Measurements from ENCODE around the gene ZNF254. TPM values are rescaled to one million over a fixed set of nuclear protein-coding genes. Genes with fewer than 3 reads are reported as not detected.

Gene ZNF254
- total RNA-seq, 4 donors from 2014 or later, result 7.8 to 37.1 (median 14.8) TPM

DNA sequence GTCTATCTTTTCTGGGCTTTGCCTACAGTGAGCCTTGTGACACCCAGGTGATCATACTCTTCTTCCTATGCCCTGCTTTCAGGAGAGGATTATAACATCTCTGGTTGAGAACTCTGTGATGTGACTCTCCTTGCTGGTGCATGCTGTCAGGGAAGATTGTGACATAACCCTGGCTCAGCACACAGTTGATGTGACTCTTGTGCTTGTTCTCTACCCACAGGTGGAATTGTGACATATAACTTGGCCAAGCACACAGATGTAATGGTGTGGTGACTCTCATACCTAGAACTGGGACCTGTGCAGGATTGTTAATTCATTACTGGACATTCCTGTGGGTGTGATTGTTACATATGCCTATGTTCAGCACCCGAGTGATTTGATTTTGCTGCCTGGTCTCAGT is 21.7 kb upstream of the ZNF254 start:
- H3K9me3 ChIP-seq, result no peaks in the 10 kb centered on the region
- no peak overlapping the region for H3K4me3 ChIP-seq
- H3K27ac ChIP-seq, result no peak overlapping the region
- TF ChIP-seq, protein P1, sequence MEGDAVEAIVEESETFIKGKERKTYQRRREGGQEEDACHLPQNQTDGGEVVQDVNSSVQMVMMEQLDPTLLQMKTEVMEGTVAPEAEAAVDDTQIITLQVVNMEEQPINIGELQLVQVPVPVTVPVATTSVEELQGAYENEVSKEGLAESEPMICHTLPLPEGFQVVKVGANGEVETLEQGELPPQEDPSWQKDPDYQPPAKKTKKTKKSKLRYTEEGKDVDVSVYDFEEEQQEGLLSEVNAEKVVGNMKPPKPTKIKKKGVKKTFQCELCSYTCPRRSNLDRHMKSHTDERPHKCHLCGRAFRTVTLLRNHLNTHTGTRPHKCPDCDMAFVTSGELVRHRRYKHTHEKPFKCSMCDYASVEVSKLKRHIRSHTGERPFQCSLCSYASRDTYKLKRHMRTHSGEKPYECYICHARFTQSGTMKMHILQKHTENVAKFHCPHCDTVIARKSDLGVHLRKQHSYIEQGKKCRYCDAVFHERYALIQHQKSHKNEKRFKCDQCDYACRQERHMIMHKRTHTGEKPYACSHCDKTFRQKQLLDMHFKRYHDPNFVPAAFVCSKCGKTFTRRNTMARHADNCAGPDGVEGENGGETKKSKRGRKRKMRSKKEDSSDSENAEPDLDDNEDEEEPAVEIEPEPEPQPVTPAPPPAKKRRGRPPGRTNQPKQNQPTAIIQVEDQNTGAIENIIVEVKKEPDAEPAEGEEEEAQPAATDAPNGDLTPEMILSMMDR (IDR thresholded peaks at IDR 0.05), result no peak
- TF ChIP-seq POLR2A (IDR thresholded peaks at IDR 0.05), result no peak
- H3K27me3 ChIP-seq, result no peaks in the 10 kb centered on the region
- H3K4me1 ChIP-seq, result no peaks in the 10 kb centered on the region
- peaks cover 0 to 14% (median 0%) of the 10 kb centered on the region in 3 donors for H3K36me3 ChIP-seq
- DNase-seq, result no peak

DNA sequence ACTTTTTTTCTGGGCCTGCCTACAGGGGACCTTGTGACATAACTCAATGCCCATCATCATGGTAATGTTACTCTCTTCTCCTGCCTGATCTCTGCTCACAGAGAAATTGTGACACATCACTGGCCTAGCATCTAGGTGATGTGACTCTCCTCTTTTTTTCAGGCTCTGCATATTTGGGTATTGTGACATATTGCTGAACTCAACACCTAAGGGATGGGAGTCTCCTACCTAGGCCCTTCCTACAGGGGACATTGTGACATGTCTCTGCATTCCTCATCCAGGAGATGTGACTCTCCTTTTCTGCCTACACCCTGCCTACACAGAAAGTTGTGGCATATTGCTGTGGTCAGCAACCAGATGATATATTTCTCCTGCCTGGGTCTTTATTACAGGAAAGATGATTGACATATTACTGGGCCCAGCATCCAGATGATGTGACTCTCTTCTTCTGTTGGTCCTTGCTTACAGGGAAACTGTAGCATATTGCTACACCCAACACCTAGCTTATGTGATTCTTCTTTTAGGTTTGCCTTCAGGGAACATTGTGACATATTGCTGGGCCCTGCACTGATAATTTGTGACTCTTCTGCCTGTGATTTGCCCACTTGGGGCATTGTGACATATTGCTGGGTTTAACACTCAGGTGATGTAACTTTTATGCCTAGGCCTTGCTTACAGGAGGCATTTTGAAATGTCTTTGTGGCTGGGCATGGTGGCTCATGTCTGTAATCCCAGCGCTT is 21.0 kb upstream of the ZNF254 start:
- Histone ChIP-seq H3K27me3 (no peaks in the 10 kb centered on the region), H3K27ac (no peak overlapping the region), H3K4me1 (no peaks in the 10 kb centered on the region), H3K9me3 (no peaks in the 10 kb centered on the region), H3K36me3 (peaks cover 0 to 7% (median 0%) of the 10 kb centered on the region in 3 donors), H3K4me3 (no peak overlapping the region)
- no peak for DNase-seq
- TF ChIP-seq POLR2A (IDR thresholded peaks at IDR 0.05), result no peak
- TF ChIP-seq, protein P1 (IDR thresholded peaks at IDR 0.05), result no peak

DNA sequence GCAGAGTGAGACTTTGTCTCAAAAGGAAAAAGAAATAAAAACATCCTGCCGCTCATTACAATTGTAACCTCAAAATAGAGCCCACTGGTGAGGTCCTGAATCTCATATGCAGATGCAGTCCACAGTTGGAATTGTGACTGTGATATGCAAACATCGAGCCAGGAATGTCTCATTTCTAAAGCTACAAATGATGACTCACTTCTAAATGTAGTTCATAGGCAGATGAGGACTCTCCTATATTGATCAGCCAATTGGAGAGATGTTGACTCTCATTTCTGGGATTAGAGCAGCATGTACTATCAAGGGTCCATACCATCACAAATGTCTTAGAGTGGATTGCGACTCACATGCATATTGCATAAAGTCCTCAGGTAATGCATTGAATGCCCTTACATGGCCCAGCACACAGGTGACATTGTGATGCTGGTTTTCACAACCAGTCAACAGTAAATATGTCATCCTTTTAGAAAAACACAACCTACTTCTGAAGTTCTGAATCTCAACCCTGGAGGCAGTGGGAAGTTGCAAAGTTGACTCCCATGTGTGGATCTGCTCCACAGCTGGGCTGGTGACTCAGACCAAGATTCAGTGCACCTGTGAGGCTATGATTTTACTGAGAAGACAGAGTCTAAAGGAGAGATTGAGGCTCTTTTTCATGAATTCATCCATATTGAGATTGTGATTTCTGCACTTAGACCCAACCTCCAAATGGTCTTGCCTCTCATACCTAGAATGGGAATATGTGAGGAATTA is 16.9 kb upstream of the ZNF254 start:
- Histone ChIP-seq H3K4me1 (no peaks in the 10 kb centered on the region), H3K27me3 (no peaks in the 10 kb centered on the region), H3K4me3 (no peak overlapping the region), H3K9me3 (no peaks in the 10 kb centered on the region), H3K27ac (no peak overlapping the region), H3K36me3 (peaks cover 0 to 19% (median 0%) of the 10 kb centered on the region in 3 donors)
- TF ChIP-seq POLR2A (IDR thresholded peaks at IDR 0.05), result no peak
- TF ChIP-seq, protein P1 (IDR thresholded peaks at IDR 0.05), result no peak
- DNase-seq, result no peak

DNA sequence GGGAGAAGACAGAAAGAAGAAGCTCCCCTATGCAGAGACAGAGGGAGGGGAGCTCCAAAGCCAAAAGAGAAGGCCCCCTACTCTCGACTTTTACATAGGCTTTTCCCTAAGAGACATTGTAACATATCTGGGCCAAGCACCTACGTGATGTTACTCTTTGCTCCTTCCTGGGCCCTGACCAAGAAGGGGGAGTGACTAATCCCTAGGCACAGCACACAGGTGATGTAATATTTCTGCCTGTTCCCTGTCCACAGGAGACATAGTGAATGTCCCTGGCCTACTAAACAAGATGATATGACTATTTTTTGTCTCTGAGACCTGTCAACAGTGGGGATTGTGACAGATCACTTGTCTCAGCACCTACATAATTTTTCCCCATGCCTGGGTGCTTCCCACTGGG is 15.9 kb upstream of the ZNF254 start:
- Histone ChIP-seq H3K36me3 (peaks cover 0 to 19% (median 0%) of the 10 kb centered on the region in 3 donors), H3K4me3 (no peak overlapping the region), H3K9me3 (no peaks in the 10 kb centered on the region), H3K4me1 (no peaks in the 10 kb centered on the region), H3K27me3 (no peaks in the 10 kb centered on the region), H3K27ac (no peak overlapping the region)
- no peak for DNase-seq
- no peak for TF ChIP-seq POLR2A (IDR thresholded peaks at IDR 0.05)
- TF ChIP-seq, protein P1 (IDR thresholded peaks at IDR 0.05), result no peak

DNA sequence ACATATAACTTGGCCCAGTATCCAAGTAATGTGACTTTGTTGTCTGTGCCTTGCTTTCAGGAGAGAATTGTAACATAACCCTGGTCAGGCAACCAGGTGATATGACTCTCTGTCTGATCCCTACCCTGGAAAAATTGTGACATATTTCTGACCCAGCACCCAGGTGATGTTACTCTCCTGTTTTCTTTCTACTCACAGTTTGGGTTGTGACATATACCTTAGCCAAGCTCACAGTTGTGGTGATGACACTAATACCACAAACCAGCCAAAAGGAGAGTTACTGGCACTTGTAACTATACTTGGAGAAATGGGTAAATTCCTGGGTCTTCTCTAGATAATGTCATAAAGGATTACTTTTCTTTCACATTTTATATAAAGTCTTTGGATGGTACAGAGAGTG is 14.3 kb upstream of the ZNF254 start:
- H3K9me3 ChIP-seq, result no peaks in the 10 kb centered on the region
- H3K27me3 ChIP-seq, result no peaks in the 10 kb centered on the region
- DNase-seq, result no peak
- H3K36me3 ChIP-seq, result peaks cover 0 to 19% (median 0%) of the 10 kb centered on the region in 3 donors
- H3K4me3 ChIP-seq, result no peak overlapping the region
- H3K27ac ChIP-seq, result no peak overlapping the region
- TF ChIP-seq, protein P1 (IDR thresholded peaks at IDR 0.05), result no peak
- no peak for TF ChIP-seq POLR2A (IDR thresholded peaks at IDR 0.05)
- no peaks in the 10 kb centered on the region for H3K4me1 ChIP-seq
